Kidney (tissue), 14 donors: Measurements from ENCODE around the gene SOWAHC. TPM values are rescaled to one million over a fixed set of nuclear protein-coding genes. Genes with fewer than 3 reads are reported as not detected.

ENCODE experiments used
- DNase-seq, 5 donors: peaks; one replicate each; pipeline ENCODE4 v3.0.0-alpha.2; 2013 to 2020
- FAIRE-seq: peaks from 2 replicates; lab custom pipeline; 2012; peaks lifted over from hg19 to GRCh38; lab: Jason Lieb, UNC
- H3K27ac ChIP-seq, 2 donors: one replicate each; pipeline ENCODE4 v1.7.0; 2013; ENCODE audit warnings: low read depth in 2 of 2, low read length in 2 of 2, inconsistent platforms in 1 of 2
- H3K27me3 ChIP-seq: one replicate; pipeline ENCODE4 v1.7.1; 2013; ENCODE audit warnings: low read length, inconsistent platforms; ENCODE audit not compliant: control insufficient read depth, insufficient read depth
- H3K36me3 ChIP-seq, 3 donors: one replicate each; pipeline versions ENCODE4 v1.7.0 to v1.7.1; 2013; ENCODE audit warnings: low read length in 3 of 3, control low read depth in 1 of 3, inconsistent platforms in 1 of 3; ENCODE audit not compliant: insufficient read depth in 3 of 3, control insufficient read depth in 2 of 3
- H3K4me1 ChIP-seq, 3 donors: one replicate each; pipeline versions ENCODE4 v1.7.0 to v1.7.1; 2013; ENCODE audit warnings: low read length in 3 of 3, inconsistent platforms in 1 of 3, low read depth in 1 of 3; ENCODE audit not compliant: control insufficient read depth in 2 of 3, insufficient read depth in 2 of 3
- H3K4me3 ChIP-seq, 3 donors: one replicate each; pipeline versions ENCODE4 v1.7.0 to v1.8.1; 2013; ENCODE audit warnings: low read length in 3 of 3, control low read depth in 1 of 3, inconsistent platforms in 1 of 3
- H3K9ac ChIP-seq, 3 donors: one replicate each; pipeline versions ENCODE4 v1.7.0 to v1.7.1; 2013; ENCODE audit warnings: low read length in 3 of 3, control low read depth in 1 of 3, inconsistent platforms in 1 of 3
- H3K9me3 ChIP-seq, 3 donors: one replicate each; pipeline versions ENCODE4 v1.7.0 to v1.7.1; 2013; ENCODE audit warnings: low read length in 3 of 3, control low read depth in 1 of 3, inconsistent platforms in 1 of 3; ENCODE audit not compliant: control insufficient read depth in 2 of 3, insufficient read depth in 1 of 3
- CTCF ChIP-seq: IDR thresholded peaks from 3 replicates; pipeline ENCODE4 v1.5.1; 2012; ENCODE audit warnings: mild to moderate bottlenecking, moderate library complexity, borderline replicate concordance; ENCODE audit not compliant: insufficient read depth; ENCODE audit errors: extremely low read depth
- intact Hi-C: fragments of 100-400 bp; cut with DNase I; formaldehyde crosslinking; loops from one replicate; pipeline ENCODE4 v1.11.1; 2022
- polyA plus RNA-seq: library from polyadenylated mRNA; stranded (reverse); fragments of 350-450 nt; fragmentation: Illumina TruSeq; extraction: RNeasy Lipid Tissue Mini Kit (QIAGEN cat#74804); gene quantifications from one replicate; pipeline ENCODE4 v1.2.3, GENCODE V29; 2014; ENCODE audit warnings: low read depth, low replicate concordance; ENCODE audit not compliant: insufficient read depth
- total RNA-seq: library from RNA; stranded (reverse); fragmentation: NEBNext Ultra II Directional; extraction: Animal tissue kit (Norgen Biotek cat#: 25700); gene quantifications from one replicate; pipeline ENCODE4 v1.2.1, GENCODE V29; 2021
- donor health status: control.
- donor health status: control.
- donor health status: control.
- donor health status: control.
- donor health status: control.
- donor health status: DM: yes; HTN: yes; CAD: no.
- donor health status: Normal renal cell carcinoma (clear cell type).

SOWAHC gene
- total and polyA plus RNA-seq, 2 donors from 2014 or later: 7.5 to 11.8 TPM

GRCh38 chr2:109601783-109602182, 12.4 kb upstream of the SOWAHC start:
- Histone ChIP-seq H3K4me1 (no peaks in the 10 kb centered on the region), H3K9ac (no peak overlapping the region), H3K4me3 (no peak overlapping the region), H3K36me3 (no peaks in the 10 kb centered on the region), H3K27me3 (no peaks in the 10 kb centered on the region), H3K9me3 (no peaks in the 10 kb centered on the region), H3K27ac (no peak overlapping the region)
- peak in 1 of 5 donors; percentile 13 for DNase-seq
- no peak for FAIRE-seq
- intact Hi-C loops: no loop called here
- TF ChIP-seq CTCF: no peak

GRCh38 chr2:109602617-109603188, 11.5 kb upstream of the SOWAHC start:
- H3K27ac ChIP-seq: no peak overlapping the region

GRCh38 chr2:109604597-109604996, 9.6 kb upstream of the SOWAHC start:
- Histone ChIP-seq H3K27me3 (no peaks in the 10 kb centered on the region), H3K4me1 (peaks cover 0 to 6% (median 0%) of the 10 kb centered on the region in 3 donors), H3K27ac (no peak overlapping the region), H3K9ac (no peak overlapping the region), H3K36me3 (no peaks in the 10 kb centered on the region), H3K4me3 (no peak overlapping the region), H3K9me3 (no peaks in the 10 kb centered on the region)
- FAIRE-seq (no peak), DNase-seq (no peak)
- TF ChIP-seq CTCF: no peak
- intact Hi-C loops: no loop called here

More at GRCh38 chr2:109602617-109603188, 11.5 kb upstream of the SOWAHC start:
- intact Hi-C loops: no loop called here
- DNase-seq (no peak), FAIRE-seq (no peak)
- no peak overlapping the region for H3K9ac ChIP-seq
- no peaks in the 10 kb centered on the region for H3K9me3 ChIP-seq
- no peak for TF ChIP-seq CTCF
- no peaks in the 10 kb centered on the region for H3K4me1 ChIP-seq
- no peak overlapping the region for H3K4me3 ChIP-seq
- no peaks in the 10 kb centered on the region for H3K36me3 ChIP-seq
- H3K27me3 ChIP-seq: no peaks in the 10 kb centered on the region

GRCh38 chr2:109607766-109608165, 6.4 kb upstream of the SOWAHC start:
- Histone ChIP-seq H3K36me3 (no peaks in the 10 kb centered on the region), H3K27ac (no peak overlapping the region), H3K4me3 (no peak overlapping the region), H3K27me3 (no peaks in the 10 kb centered on the region), H3K4me1 (peaks cover 0 to 14% (median 3%) of the 10 kb centered on the region in 3 donors), H3K9me3 (no peaks in the 10 kb centered on the region), H3K9ac (no peak overlapping the region)
- intact Hi-C loops: no loop called here
- no peak for TF ChIP-seq CTCF
- no peak for FAIRE-seq
- DNase-seq: no peak
